Measurements from ENCODE around the gene FAM240A. TPM values are rescaled to one million over a fixed set of nuclear protein-coding genes. Genes with fewer than 3 reads are reported as not detected.

The FAM240A gene
- total and polyA plus RNA-seq, 4 donors = not detected

DNA sequence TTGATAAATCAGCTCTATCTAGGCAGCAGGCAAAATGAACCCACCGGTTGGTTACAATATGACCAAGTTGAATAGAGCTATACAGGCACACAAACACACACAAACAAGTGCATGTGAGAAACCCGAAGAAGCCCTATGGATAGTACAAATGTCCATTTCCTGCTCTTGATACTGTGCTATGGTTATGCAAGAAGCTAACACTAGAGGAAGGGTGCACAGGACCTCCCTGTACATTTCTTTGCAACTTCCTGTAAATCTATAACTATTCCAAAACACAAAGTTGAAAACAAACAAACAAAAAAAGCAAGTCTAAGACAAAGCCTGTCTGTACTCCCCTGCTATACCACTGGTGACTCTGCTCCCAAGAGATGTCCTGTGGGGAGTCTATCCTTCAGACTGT is 8.2 kb upstream of the FAM240A start:
- TF ChIP-seq, protein P1, sequence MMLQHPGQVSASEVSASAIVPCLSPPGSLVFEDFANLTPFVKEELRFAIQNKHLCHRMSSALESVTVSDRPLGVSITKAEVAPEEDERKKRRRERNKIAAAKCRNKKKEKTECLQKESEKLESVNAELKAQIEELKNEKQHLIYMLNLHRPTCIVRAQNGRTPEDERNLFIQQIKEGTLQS (IDR thresholded peaks at IDR 0.05) = no peak
- TF ChIP-seq, protein P2, sequence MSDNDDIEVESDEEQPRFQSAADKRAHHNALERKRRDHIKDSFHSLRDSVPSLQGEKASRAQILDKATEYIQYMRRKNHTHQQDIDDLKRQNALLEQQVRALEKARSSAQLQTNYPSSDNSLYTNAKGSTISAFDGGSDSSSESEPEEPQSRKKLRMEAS (IDR thresholded peaks at IDR 0.05) = no peak
- DNase-seq (ENCODE audit: low spot score) = no peak
- no peak overlapping the region for H3K27ac ChIP-seq (ENCODE audit: low read depth in 1 of 2, low read length in 2 of 2)
- no peaks in the 10 kb centered on the region for H3K9me3 ChIP-seq (ENCODE audit: control insufficient read depth in 4 of 4, low read length in 3 of 4)
- H3K36me3 ChIP-seq (ENCODE audit: control insufficient read depth in 4 of 4, insufficient read depth in 3 of 4, low read depth in 1 of 4, low read length in 3 of 4) = no peaks in the 10 kb centered on the region
- H3K4me3 ChIP-seq (ENCODE audit: low read depth in 1 of 3, low read length in 3 of 3) = no peak overlapping the region
- H3K9ac ChIP-seq (ENCODE audit: low read depth in 1 of 2, low read length in 2 of 2) = no peak overlapping the region
- peaks cover 0 to 1% (median under 1%) of the 10 kb centered on the region in 4 donors for H3K4me1 ChIP-seq (ENCODE audit: control insufficient read depth in 4 of 4, insufficient read depth in 4 of 4, low read length in 3 of 4)
- WGBS = 73% methylated on average over 2 of the region's 2 CpGs
- H3K27me3 ChIP-seq (ENCODE audit: control insufficient read depth in 4 of 4, insufficient read depth in 4 of 4, low read length in 3 of 4) = no peaks in the 10 kb centered on the region

- TF ChIP-seq RAD21 (IDR thresholded peaks at IDR 0.05) = peak in 1 of 2 donors; percentile 30
- TF ChIP-seq ZBTB33 (IDR thresholded peaks at IDR 0.05) = no peak
- no peaks in the 10 kb centered on the region for H3K9me3 ChIP-seq (ENCODE audit: control insufficient read depth in 4 of 4, low read length in 3 of 4)
- WGBS = 84% methylated on average over 6 of the region's 6 CpGs
- peaks cover 5 to 9% (median 6%) of the 10 kb centered on the region in 4 donors for H3K4me1 ChIP-seq (ENCODE audit: control insufficient read depth in 4 of 4, insufficient read depth in 4 of 4, low read length in 3 of 4)
- no peak for DNase-seq (ENCODE audit: low spot score)
- H3K27ac ChIP-seq (ENCODE audit: low read depth in 1 of 2, low read length in 2 of 2) = no peak overlapping the region
- no peak overlapping the region for H3K4me3 ChIP-seq (ENCODE audit: low read depth in 1 of 3, low read length in 3 of 3)
- no peaks in the 10 kb centered on the region for H3K36me3 ChIP-seq (ENCODE audit: control insufficient read depth in 4 of 4, insufficient read depth in 3 of 4, low read depth in 1 of 4, low read length in 3 of 4)
- H3K27me3 ChIP-seq (ENCODE audit: control insufficient read depth in 4 of 4, insufficient read depth in 4 of 4, low read length in 3 of 4) = no peaks in the 10 kb centered on the region
- no peak overlapping the region for H3K9ac ChIP-seq (ENCODE audit: low read depth in 1 of 2, low read length in 2 of 2)
Observed at GRCh38 chr3:46607603-46608028, 4.7 kb upstream of the FAM240A start.

GRCh38 chr3:46609212-46609721 is 3.1 kb upstream of the FAM240A start:
- DNase-seq (ENCODE audit: low spot score) = peak; percentile 32
- H3K9me3 ChIP-seq (ENCODE audit: control insufficient read depth in 4 of 4, low read length in 3 of 4) = no peaks in the 10 kb centered on the region
- WGBS = 66% methylated on average over 5 of the region's 5 CpGs
- TF ChIP-seq, protein P2 (IDR thresholded peaks at IDR 0.05) = peak; percentile 25
- TF ChIP-seq CTCF (IDR thresholded peaks at IDR 0.05; ENCODE audit: low read depth, low read length, missing input control) = no peak
- peak in 1 of 2 donors; percentile 9 for TF ChIP-seq RAD21 (IDR thresholded peaks at IDR 0.05)
- TF ChIP-seq HNF4A (conservative IDR thresholded peaks at IDR 0.05) = peak; percentile 18 to 38
- peak; percentile 35 for TF ChIP-seq SP1 (IDR thresholded peaks at IDR 0.05)
- peak; percentile 29 to 56 for TF ChIP-seq RXRA (IDR thresholded peaks at IDR 0.05)
- peak; percentile 71 for TF ChIP-seq YY1 (IDR thresholded peaks at IDR 0.05)
- no peak for TF ChIP-seq EGR1 (IDR thresholded peaks at IDR 0.05; ENCODE audit: low read depth in 2 of 2)
- H3K9ac ChIP-seq (ENCODE audit: low read depth in 1 of 2, low read length in 2 of 2) = no peak overlapping the region
- no peak overlapping the region for H3K4me3 ChIP-seq (ENCODE audit: low read depth in 1 of 3, low read length in 3 of 3)
- H3K36me3 ChIP-seq (ENCODE audit: control insufficient read depth in 4 of 4, insufficient read depth in 3 of 4, low read depth in 1 of 4, low read length in 3 of 4) = no peaks in the 10 kb centered on the region
- no peak overlapping the region for H3K27ac ChIP-seq (ENCODE audit: low read depth in 1 of 2, low read length in 2 of 2)
- H3K27me3 ChIP-seq (ENCODE audit: control insufficient read depth in 4 of 4, insufficient read depth in 4 of 4, low read length in 3 of 4) = no peaks in the 10 kb centered on the region
- H3K4me1 ChIP-seq (ENCODE audit: control insufficient read depth in 4 of 4, insufficient read depth in 4 of 4, low read length in 3 of 4) = peaks cover 5 to 9% (median 6%) of the 10 kb centered on the region in 4 donors
